ENCODE data around the gene ERVK3-1. TPM values are rescaled to one million over a fixed set of nuclear protein-coding genes. Genes with fewer than 3 reads are reported as not detected.

ERVK3-1 gene
- total RNA-seq, 1 experiment from 2014 or later: 47.4 TPM

DNA sequence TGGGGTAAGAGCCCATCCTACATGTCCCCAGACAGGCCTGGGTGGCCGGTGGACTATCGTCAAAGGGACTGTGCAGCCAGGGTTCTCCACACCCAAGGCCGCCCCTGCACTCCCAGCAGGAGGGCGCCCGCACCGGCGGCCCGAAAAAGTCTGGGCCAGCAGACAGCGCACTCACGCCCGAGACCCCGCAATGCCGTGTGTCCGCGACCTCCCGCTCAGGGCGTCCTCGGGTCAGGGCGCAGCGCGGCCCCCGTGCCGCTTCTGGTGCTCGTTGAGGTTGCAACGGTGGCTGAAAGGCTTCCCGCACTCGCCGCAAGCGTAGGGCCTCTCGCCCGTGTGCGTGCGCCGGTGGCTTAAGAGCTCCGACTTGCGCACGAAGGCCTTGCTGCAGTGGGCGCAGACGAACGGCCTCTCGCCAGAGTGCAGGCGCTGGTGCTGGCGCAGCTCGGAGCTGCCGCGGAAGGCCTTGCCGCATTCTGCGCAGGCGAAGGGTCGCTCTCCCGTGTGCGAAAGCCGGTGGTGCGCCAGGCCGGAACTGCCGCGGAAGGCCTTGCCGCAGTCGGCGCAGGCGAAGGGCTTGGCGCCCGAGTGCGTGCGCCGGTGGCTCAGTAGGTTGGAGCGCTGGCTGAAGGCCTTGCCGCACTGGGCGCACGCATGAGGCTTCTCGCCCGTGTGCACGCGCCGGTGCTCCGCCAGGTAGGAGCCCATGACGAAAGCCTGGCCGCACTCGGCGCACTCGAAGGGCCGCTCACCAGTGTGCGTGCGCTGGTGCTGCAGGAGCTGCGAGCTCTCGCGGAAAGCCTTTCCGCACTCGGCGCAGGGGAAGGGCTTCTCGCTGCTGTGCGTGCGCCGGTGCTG is 51.0 kb downstream of the ERVK3-1 start:
- no peak for DNase-seq

GRCh38 chr19:58356766-58357480 is 51.7 kb downstream of the ERVK3-1 start:
- DNase-seq: no peak
- no peaks in the 10 kb centered on the region for H3K27me3 ChIP-seq

More for the DNA sequence above, 51.0 kb downstream of the ERVK3-1 start:
- no peaks in the 10 kb centered on the region for H3K4me1 ChIP-seq
- H3K27ac ChIP-seq: no peak overlapping the region
- no peaks in the 10 kb centered on the region for H3K9me3 ChIP-seq (replicated peaks)
- no peaks in the 10 kb centered on the region for H3K27me3 ChIP-seq
- no peaks in the 10 kb centered on the region for H3K36me3 ChIP-seq
- no peak overlapping the region for H3K4me3 ChIP-seq

DNA sequence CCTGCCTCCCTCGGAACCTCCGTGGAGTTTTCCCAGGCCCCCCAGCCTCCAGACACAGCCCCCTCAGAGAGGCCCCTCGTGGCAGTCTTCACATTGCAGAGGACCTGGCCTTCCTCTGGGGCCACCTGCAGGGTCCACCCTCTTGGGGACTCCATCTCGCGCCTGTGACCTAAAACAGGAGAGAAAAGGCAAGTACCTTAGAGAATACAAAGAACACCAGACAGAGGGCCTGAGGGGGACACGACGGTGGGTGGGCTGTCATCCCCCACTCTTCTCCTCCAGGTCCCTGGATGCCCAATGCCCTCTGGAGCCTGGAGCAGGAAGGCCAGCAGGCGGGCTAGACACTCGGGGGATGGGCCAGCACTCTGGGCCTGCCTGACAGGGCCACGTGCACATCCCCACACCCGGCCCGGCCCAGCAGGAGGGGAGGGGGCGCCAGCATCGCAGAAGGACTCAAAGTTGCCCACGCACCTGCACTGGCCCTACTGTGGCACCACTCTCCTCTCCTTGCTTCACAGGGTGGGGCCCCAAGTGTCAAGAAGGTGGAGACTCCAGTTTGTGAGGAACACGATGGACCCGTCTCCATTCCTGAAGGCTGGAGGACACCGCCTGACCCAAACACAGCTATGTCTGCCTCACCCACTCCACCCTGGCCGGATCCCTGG is 52.4 kb downstream of the ERVK3-1 start:
- no peak for DNase-seq
- no peaks in the 10 kb centered on the region for H3K4me1 ChIP-seq
- no peaks in the 10 kb centered on the region for H3K27me3 ChIP-seq
- H3K36me3 ChIP-seq: no peaks in the 10 kb centered on the region
- H3K27ac ChIP-seq: no peak overlapping the region
- H3K4me3 ChIP-seq: no peak overlapping the region
- no peaks in the 10 kb centered on the region for H3K9me3 ChIP-seq (replicated peaks)

More at GRCh38 chr19:58356766-58357480, 51.7 kb downstream of the ERVK3-1 start:
- Histone ChIP-seq H3K36me3 (no peaks in the 10 kb centered on the region), H3K27ac (no peak overlapping the region), H3K9me3 (replicated peaks) (no peaks in the 10 kb centered on the region), H3K4me3 (no peak overlapping the region), H3K4me1 (no peaks in the 10 kb centered on the region)

- peak; percentile 73 to 74 for DNase-seq
- Histone ChIP-seq H3K27me3 (no peaks in the 10 kb centered on the region), H3K9me3 (replicated peaks) (no peaks in the 10 kb centered on the region), H3K4me3 (peak overlapping the region; percentile 75), H3K36me3 (no peaks in the 10 kb centered on the region), H3K27ac (peak overlapping the region; percentile 80), H3K4me1 (no peaks in the 10 kb centered on the region)
Observed at GRCh38 chr19:58361900-58362271, 56.7 kb downstream of the ERVK3-1 start.

- Histone ChIP-seq H3K27ac (peak within 1 kb of the TSS; percentile 80), H3K9me3 (replicated peaks) (no peaks in the 10 kb centered on the region), H3K4me3 (peak within 1 kb of the TSS; percentile 75), H3K4me1 (no peaks in the 10 kb centered on the region), H3K27me3 (no peaks in the 10 kb centered on the region), H3K36me3 (no peaks in the 10 kb centered on the region)
- peak; percentile 96 for DNase-seq
Observed at GRCh38 chr19:58362272-58362994, 57.3 kb downstream of the ERVK3-1 start, which contains the start of gene ZNF497. Gene ZNF497 (minus strand): TSS chr19:58362751. CDS start chr19:58357635, 5,116 bp downstream.

DNA sequence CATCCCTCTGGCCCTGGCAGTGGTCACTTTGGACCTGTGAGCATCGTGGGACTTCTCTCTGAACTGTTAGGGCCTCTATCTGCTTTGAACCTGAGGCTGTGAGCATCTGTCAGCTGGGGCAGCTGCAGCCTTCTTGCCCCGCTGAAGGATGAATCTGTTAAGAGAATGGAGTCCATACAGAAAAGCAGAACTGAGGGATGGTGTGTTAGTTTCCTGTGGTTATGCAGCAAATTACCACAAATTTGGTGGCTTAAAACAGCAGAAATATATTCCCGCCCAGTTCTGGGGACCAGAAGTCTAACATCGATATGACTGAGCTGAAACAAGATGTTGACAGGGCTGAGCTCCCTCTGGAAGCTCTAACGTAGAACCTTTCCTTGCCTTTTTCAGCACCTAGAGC is 59.0 kb downstream of the ERVK3-1 start:
- H3K4me1 ChIP-seq: no peaks in the 10 kb centered on the region
- H3K36me3 ChIP-seq: no peaks in the 10 kb centered on the region
- H3K4me3 ChIP-seq: no peak overlapping the region
- H3K9me3 ChIP-seq (replicated peaks): no peaks in the 10 kb centered on the region
- H3K27ac ChIP-seq: no peak overlapping the region
- H3K27me3 ChIP-seq: no peaks in the 10 kb centered on the region
- no peak for DNase-seq

Other genes starting within 250 kb of the ERVK3-1 start
- 0.43 and 0.45 TPM in 2 replicates for gene ZNF135, start 246.1 kb upstream of the ERVK3-1 start, total RNA-seq (2014; rRNA removed; shearing (Covaris generic))
- 17.5 and 17.9 TPM in 2 replicates for gene ZSCAN18, start 207.1 kb upstream of the ERVK3-1 start, total RNA-seq (2014; rRNA removed; shearing (Covaris generic))
- 9.3 and 9.7 TPM in 2 replicates for gene ZNF329, start 154.6 kb upstream of the ERVK3-1 start, total RNA-seq (2014; rRNA removed; shearing (Covaris generic))
- gene ZNF274, start 122.3 kb upstream of the ERVK3-1 start, total RNA-seq (2014; rRNA removed; shearing (Covaris generic)): 19.3 and 23.3 TPM in 2 replicates
- gene ZNF544, start 76.5 kb upstream of the ERVK3-1 start, total RNA-seq (2014; rRNA removed; shearing (Covaris generic)): 40.5 and 46.1 TPM in 2 replicates
- 12.7 and 13.4 TPM in 2 replicates for gene ZNF8, start 26.4 kb upstream of the ERVK3-1 start, total RNA-seq (2014; rRNA removed; shearing (Covaris generic))
- gene ZSCAN22, start 21.6 kb downstream of the ERVK3-1 start, total RNA-seq (2014; rRNA removed; shearing (Covaris generic)): 4.7 and 5.0 TPM in 2 replicates
- gene A1BG, start 48.1 kb downstream of the ERVK3-1 start, total RNA-seq (2014; rRNA removed; shearing (Covaris generic)): 9.7 and 10.2 TPM in 2 replicates
- 0.45 and 0.73 TPM in 2 replicates for gene ZNF497, start 57.4 kb downstream of the ERVK3-1 start, total RNA-seq (2014; rRNA removed; shearing (Covaris generic))
- gene ZNF837, start 75.7 kb downstream of the ERVK3-1 start, total RNA-seq (2014; rRNA removed; shearing (Covaris generic)): 0.30 and 0.47 TPM in 2 replicates
- gene RPS5, start 81.9 kb downstream of the ERVK3-1 start, total RNA-seq (2014; rRNA removed; shearing (Covaris generic)): 1,942 and 2,376 TPM in 2 replicates
- gene RNF225, start 90.3 kb downstream of the ERVK3-1 start, total RNA-seq (2014; rRNA removed; shearing (Covaris generic)): 0.20 and 0.38 TPM in 2 replicates
- 12.2 and 13.8 TPM in 2 replicates for gene ZNF584, start 103.3 kb downstream of the ERVK3-1 start, total RNA-seq (2014; rRNA removed; shearing (Covaris generic))
- not detected in 2 replicates for gene ZNF132, start 134.8 kb downstream of the ERVK3-1 start, total RNA-seq (2014; rRNA removed; shearing (Covaris generic))
- 6.4 and 6.7 TPM in 2 replicates for gene ZNF324B, start 146.2 kb downstream of the ERVK3-1 start, total RNA-seq (2014; rRNA removed; shearing (Covaris generic))
- 9.1 and 9.6 TPM in 2 replicates for gene ZNF324, start 161.7 kb downstream of the ERVK3-1 start, total RNA-seq (2014; rRNA removed; shearing (Covaris generic))
- 6.1 and 6.7 TPM in 2 replicates for gene ZNF446, start 171.0 kb downstream of the ERVK3-1 start, total RNA-seq (2014; rRNA removed; shearing (Covaris generic))
- 0.89 and 1.0 TPM in 2 replicates for gene SLC27A5, start 206.6 kb downstream of the ERVK3-1 start, total RNA-seq (2014; rRNA removed; shearing (Covaris generic))
- gene ZBTB45, start 214.4 kb downstream of the ERVK3-1 start, total RNA-seq (2014; rRNA removed; shearing (Covaris generic)): 5.1 and 5.5 TPM in 2 replicates
- gene TRIM28, start 238.7 kb downstream of the ERVK3-1 start, total RNA-seq (2014; rRNA removed; shearing (Covaris generic)): 586 and 615 TPM in 2 replicates
- 40.1 and 44.9 TPM in 2 replicates for gene CHMP2A, start 249.7 kb downstream of the ERVK3-1 start, total RNA-seq (2014; rRNA removed; shearing (Covaris generic))

All from SJCRH30 (cell line).